HepG2 (cell line): ENCODE data around the gene SLC25A20. TPM values are rescaled to one million over a fixed set of nuclear protein-coding genes. Genes with fewer than 3 reads are reported as not detected.

Experiments
- ATAC-seq: fragments of 200-7000 bp; cut with Tn5 transposase; 3 replicates; pipeline ENCODE4 v1.9.1; 2020; ENCODE audit warnings: mild to moderate bottlenecking, moderate library complexity
- BruUV-seq: library from RNA; stranded (reverse); fragments of 400-500 nt; replicated peaks from 2 replicates; lab custom pipeline; 2021; lab: Mats Ljungman, UMichigan
- CTCF ChIA-PET: fragments of 300-600 bp; formaldehyde crosslinking; extraction: SDS; loops from one replicate; lab custom pipeline; 2021; ENCODE audit warnings: low total read pairs, inconsistent platforms, low intra/inter-chr PET ratio; lab: Yijun Ruan, JAX
- POLR2A ChIA-PET: fragments of 350-600 bp; sonication (Branson Sonifier 250); formaldehyde crosslinking; loops from one replicate; lab custom pipeline; 2020; ENCODE audit warnings: antibody characterized with exemption, inconsistent platforms; lab: Yijun Ruan, JAX
- DNase-seq: peaks from one replicate; pipeline ENCODE4 v3.0.0-alpha.2; 2015; ENCODE audit warnings: low spot score
- FAIRE-seq: peaks from 3 replicates; lab custom pipeline; 2011; peaks lifted over from hg19 to GRCh38; lab: Jason Lieb, UNC
- H2AFZ ChIP-seq: one replicate; pipeline ENCODE4 v1.6.1; 2011; ENCODE audit warnings: low read length, inconsistent platforms
- H3K27ac ChIP-seq: fragments of 300-600 bp; 3 replicates; pipeline ENCODE4 v1.8.0; 2011; ENCODE audit warnings: mixed run types, mild to moderate bottlenecking, mixed read lengths, low read length, inconsistent platforms; ENCODE audit not compliant: insufficient read depth; ENCODE audit errors: extremely low read length
- H3K27me3 ChIP-seq, 2 experiments: fragments of 200-600 bp in 1 of 2; 2 replicates in 1 of 2; 3 replicates in 1 of 2; pipeline versions ENCODE4 v1.6.0 to v1.8.0; 2011; ENCODE audit warnings: low read length in 2 of 2, mild to moderate bottlenecking in 2 of 2, moderate library complexity in 2 of 2, inconsistent platforms in 1 of 2; ENCODE audit not compliant: insufficient read depth in 2 of 2, control insufficient read depth in 1 of 2
- H3K36me3 ChIP-seq, 2 experiments: fragments of 200-600 bp in 1 of 2; replicated peaks in 1 of 2; 2 replicates in 1 of 2; 3 replicates in 1 of 2; pipeline versions ENCODE4 v1.5.1 to v1.8.0; 2011; ENCODE audit warnings: low read length in 2 of 2, inconsistent platforms in 1 of 2; ENCODE audit not compliant: insufficient read depth in 2 of 2, control insufficient read depth in 1 of 2
- H3K4me1 ChIP-seq: 2 replicates; pipeline ENCODE4 v1.5.1; 2012; ENCODE audit warnings: low read length, inconsistent platforms; ENCODE audit not compliant: insufficient read depth
- H3K4me2 ChIP-seq: 2 replicates; pipeline ENCODE4 v1.6.0; 2011; ENCODE audit warnings: low read depth, low read length, inconsistent platforms
- H3K4me3 ChIP-seq, 3 experiments: fragments of 200-600 bp in 1 of 3; sonication (generic), shearing (Covaris generic) in 1 of 3; replicated peaks in 1 of 3; 2 replicates each; pipeline ENCODE4 v1.5.1; 2011 to 2016; ENCODE audit warnings: low read length in 3 of 3, inconsistent platforms in 2 of 3, low read depth in 2 of 3, mild to moderate bottlenecking in 2 of 3, control low read depth in 1 of 3, mixed read lengths in 1 of 3; ENCODE audit not compliant: insufficient read depth in 1 of 3
- H3K79me2 ChIP-seq: one replicate; pipeline ENCODE4 v1.6.1; 2011; ENCODE audit warnings: low read length, inconsistent platforms; ENCODE audit not compliant: insufficient read depth
- H3K9ac ChIP-seq: 2 replicates; pipeline ENCODE4 v1.6.0; 2011; ENCODE audit warnings: mild to moderate bottlenecking, low read depth, low read length, inconsistent platforms; ENCODE audit not compliant: insufficient read depth
- H3K9me3 ChIP-seq: 2 replicates; pipeline ENCODE4 v1.5.1; 2012; ENCODE audit warnings: mild to moderate bottlenecking, low read length
- H4K20me1 ChIP-seq: 2 replicates; pipeline ENCODE4 v1.6.0; 2011; ENCODE audit warnings: inconsistent platforms, mild to moderate bottlenecking, low read length, moderate library complexity; ENCODE audit not compliant: insufficient read depth
- ATF4 ChIP-seq, 2 experiments: fragments of 450-650 bp in 1 of 2; sonication (generic) in 1 of 2; formaldehyde crosslinking; IDR thresholded peaks; 2 replicates each; pipeline versions ENCODE4 v1.5.0 to v1.8.0; 2020 to 2022; ENCODE audit warnings: mild to moderate bottlenecking in 1 of 2, missing genetic modification reagents in 1 of 2
- DNMT1 ChIP-seq: sonication (generic); formaldehyde crosslinking; IDR thresholded peaks from 2 replicates; pipeline ENCODE4 v1.5.1; 2020; ENCODE audit warnings: mild to moderate bottlenecking, missing genetic modification reagents
- GABPB1 ChIP-seq: IDR thresholded peaks from 2 replicates; pipeline ENCODE4 v1.6.1; 2016; ENCODE audit warnings: mild to moderate bottlenecking, missing genetic modification reagents, moderate library complexity, missing compliant biosample characterization
- GFI1 ChIP-seq: sonication (generic); formaldehyde crosslinking; IDR thresholded peaks from 2 replicates; pipeline ENCODE4 v1.5.0; 2020; ENCODE audit warnings: missing genetic modification reagents, mild to moderate bottlenecking, borderline replicate concordance
- SIN3B ChIP-seq: fragments of 150-350 bp; IDR thresholded peaks from 2 replicates; pipeline ENCODE4 v1.6.1; 2014; ENCODE audit warnings: low read length
- TSC22D2 ChIP-seq: sonication (generic); formaldehyde crosslinking; IDR thresholded peaks from 2 replicates; pipeline ENCODE4 v1.5.1; 2020; ENCODE audit warnings: missing genetic modification reagents, mild to moderate bottlenecking, borderline replicate concordance
- ZNF556 ChIP-seq: sonication (generic); formaldehyde crosslinking; IDR thresholded peaks from 2 replicates; pipeline ENCODE4 v1.4.0; 2020; ENCODE audit warnings: mild to moderate bottlenecking, missing genetic modification reagents, borderline replicate concordance
- ZNF670 ChIP-seq: sonication (generic); formaldehyde crosslinking; IDR thresholded peaks from 2 replicates; pipeline ENCODE4 v1.8.0; 2022; ENCODE audit warnings: mild to moderate bottlenecking, missing genetic modification reagents, borderline replicate concordance
- WGBS: methylation state at CpG from one replicate; pipeline ENCODE4 v1.1.6; 2017; ENCODE audit warnings: low lambda C conversion rate; 5-methylcytosine and 5-hydroxymethylcytosine counted together
- in situ Hi-C: cut with HindIII; loops from 2 replicates; pipeline ENCODE4 v1.10.0; 2017; ENCODE audit warnings: low pct_unique_long_range_greater_than_20kb; ENCODE audit not compliant: extremely low pct_ligation_motif_present
- intact Hi-C: fragments of 100-400 bp; cut with micrococcal nuclease; formaldehyde crosslinking; loops from one replicate; pipeline ENCODE4 v1.10.0; 2022; ENCODE audit not compliant: unreplicated experiment
- polyA plus RNA-seq, 8 experiments: library from polyadenylated mRNA; depleted of rRNA in 3 of 8; stranded (reverse) in 7 of 8; unstranded in 1 of 8; fragments of >200 nt; fragmentation: Illumina TruSeq in 4 of 8; extraction: Trizol in 4 of 8; gene quantifications; 2 replicates each; pipeline versions ENCODE4 v1.2.1 to v1.2.3, GENCODE V29; 2011 to 2016; ENCODE audit warnings: low read depth in 4 of 8, missing spikeins in 1 of 8, mixed read lengths in 1 of 8; ENCODE audit not compliant: insufficient read depth in 1 of 8
- total RNA-seq, 5 experiments: library from RNA; depleted of rRNA; stranded (reverse); fragments of >200 nt; fragmentation: Illumina TruSeq; extraction: Trizol; gene quantifications; 2 replicates each; pipeline ENCODE4 v1.2.3, GENCODE V29; 2016; ENCODE audit warnings: low read depth in 1 of 5

SLC25A20 gene
- total and polyA plus RNA-seq, 2 of the 13 experiments (the other 11 are each of a cell fraction or from before 2014, with no cell fraction given): 21.1 to 26.6 TPM

GRCh38 chr3:48879994-48880377, 18.7 kb downstream of the SLC25A20 start:
- ATAC-seq (no peak), FAIRE-seq (no peak), DNase-seq (no peak)
- in situ Hi-C loops: no loop called here
- peaks cover 27% of the 10 kb centered on the region for H3K4me1 ChIP-seq
- no peak overlapping the region for H3K27ac ChIP-seq
- H3K36me3 ChIP-seq: peaks cover 0 to 4% of the 10 kb centered on the region in 2 experiments; a peak in 1 of 5 replicates
- H4K20me1 ChIP-seq: no peaks in the 10 kb centered on the region
- TF ChIP-seq SIN3B (no peak), GABPB1 (CRISPR knock-in tag) (no peak), ZNF670 (CRISPR knock-in tag) (no peak), ATF4 (CRISPR knock-in tag; IDR thresholded peaks at IDR 0.05) (no peak), TSC22D2 (CRISPR knock-in tag) (no peak), ZNF556 (no peak), GFI1 (CRISPR knock-in tag) (no peak), DNMT1 (CRISPR knock-in tag) (no peak)
- no peak overlapping the region for H3K4me2 ChIP-seq
- no TSS peak for BruUV-seq
- H3K79me2 ChIP-seq: no peaks in the 10 kb centered on the region
- 93% methylated on average over 6 of the region's 6 CpGs for WGBS
- POLR2A ChIA-PET: no interaction called here
- no peak overlapping the region for H3K4me3 ChIP-seq
- CTCF ChIA-PET: no interaction called here
- H3K27me3 ChIP-seq: no peaks in the 10 kb centered on the region
- H2AFZ ChIP-seq: no peak overlapping the region
- no peak overlapping the region for H3K9ac ChIP-seq
- intact Hi-C loops: no loop called here
- H3K9me3 ChIP-seq: no peaks in the 10 kb centered on the region
